ENCODE data around the gene PRR12. TPM values are rescaled to one million over a fixed set of nuclear protein-coding genes. Genes with fewer than 3 reads are reported as not detected.

Gene PRR12
- total and polyA plus RNA-seq, 9 of the 15 experiments (the other 6 are each of a cell fraction or from before 2014, with no cell fraction given) = 0.01 to 21.1 (median 0.98) TPM

- 0 out of 6 replicates have a peak, but pooled peaks of 1 of the 3 experiments have one; percentile 13 for TF ChIP-seq CTCF (IDR thresholded peaks at IDR 0.05 in 2 of 3, conservative IDR thresholded peaks at IDR 0.05 in 1 of 3; ENCODE audit: insufficient read depth in 2 of 3, low read depth in 1 of 3, low read length in 3 of 3)
- peak; percentile 72 for TF ChIP-seq NFIC (IDR thresholded peaks at IDR 0.05)
- no peak for TF ChIP-seq ZNF431 (CRISPR knock-in tag; IDR thresholded peaks at IDR 0.05)
- TF ChIP-seq FOXJ2 (tag; IDR thresholded peaks at IDR 0.05) = no peak
- peak in 1 of 2 experiments; percentile 100; a peak in 2 of 4 replicates for TF ChIP-seq KDM4B (IDR thresholded peaks at IDR 0.05; ENCODE audit: borderline replicate concordance in 2 of 2, low read depth in 1 of 2)
- TF ChIP-seq KAT7 (CRISPR knock-in tag; IDR thresholded peaks at IDR 0.05; ENCODE audit: borderline replicate concordance) = 0 out of 2 replicates have a peak, but pooled peaks have one; percentile 29
- no peak for TF ChIP-seq ATF2 (CRISPR knock-in tag; IDR thresholded peaks at IDR 0.05)
- no peak for TF ChIP-seq STAG1 (CRISPR knock-in tag; IDR thresholded peaks at IDR 0.05; ENCODE audit: borderline replicate concordance)
- no peak for TF ChIP-seq SIRT6 (IDR thresholded peaks at IDR 0.05; ENCODE audit: low read depth, low read length)
- no peak for TF ChIP-seq CHCHD3 (CRISPR knock-in tag; IDR thresholded peaks at IDR 0.05)
- TF ChIP-seq ZNF398 (CRISPR knock-in tag; IDR thresholded peaks at IDR 0.05) = no peak
- TF ChIP-seq MBD1 (CRISPR knock-in tag; IDR thresholded peaks at IDR 0.05) = no peak
- TF ChIP-seq ZNF780A (CRISPR knock-in tag; IDR thresholded peaks at IDR 0.05) = no peak
- TF ChIP-seq CREM (IDR thresholded peaks at IDR 0.05; ENCODE audit: low read depth) = peak; percentile 77
- TF ChIP-seq CHAMP1 (IDR thresholded peaks at IDR 0.05) = no peak; the same call in 1 of the 2 replicates
- no peak for TF ChIP-seq ZSCAN32 (CRISPR knock-in tag; IDR thresholded peaks at IDR 0.05)
- peak; percentile 36 for TF ChIP-seq TEAD4 (IDR thresholded peaks at IDR 0.05; ENCODE audit: low read length)
- TF ChIP-seq TEAD4 (CRISPR knock-in tag; IDR thresholded peaks at IDR 0.05; ENCODE audit: borderline replicate concordance) = no peak
Measured at GRCh38 chr19:49580264-49581006, 10.5 kb upstream of the PRR12 start, which contains the start of gene NOSIP (continued).

Data from K562 (cell line).